Activated CD8-positive, alpha-beta memory T cell treated with anti-CD3 and anti-CD28 coated beads for 48 hours (primary cell): ENCODE data around the gene MUCL3.
"Not testable (repeated sequence)": the region's sequence is repeated elsewhere in the genome, so short reads cannot be mapped to it uniquely, and the experiment has no call there.

Experiments used
- DNase-seq, 3 experiments: peaks; one replicate each; pipeline ENCODE4 v3.0.0-alpha.2; 2020; ENCODE audit warnings: low read depth in 2 of 3, low spot score in 2 of 3

The MUCL3 gene

GRCh38 chr6:30939473-30939872, 1.3 kb upstream of the MUCL3 start:
- no peak for DNase-seq

- DNase-seq: no peak
Observed at GRCh38 chr6:30942338-30943060, 1.7 kb downstream of the MUCL3 start.

GRCh38 chr6:30944051-30944450, 3.3 kb downstream of the MUCL3 start:
- no peak for DNase-seq

GRCh38 chr6:30945281-30945680, 4.5 kb downstream of the MUCL3 start:
- no peak for DNase-seq

- DNase-seq: no peak
Observed at GRCh38 chr6:30947231-30947630, 6.5 kb downstream of the MUCL3 start.

GRCh38 chr6:30948811-30949210, 8.0 kb downstream of the MUCL3 start:
- DNase-seq: no peak

- no peak for DNase-seq
Observed at GRCh38 chr6:30951907-30952469, 11.2 kb downstream of the MUCL3 start.

- DNase-seq: no peak
Observed at GRCh38 chr6:30954631-30955366, 14.0 kb downstream of the MUCL3 start.

- DNase-seq: peak; percentile 58 to 71 (median 63)
Observed at GRCh38 chr6:30955367-30956042, 14.7 kb downstream of the MUCL3 start.

GRCh38 chr6:30957716-30958115, 16.9 kb downstream of the MUCL3 start:
- DNase-seq: no peak

- DNase-seq: no peak
Observed at GRCh38 chr6:30960907-30961673, 20.3 kb downstream of the MUCL3 start.

- no peak for DNase-seq
Observed at GRCh38 chr6:30962716-30963115, 21.9 kb downstream of the MUCL3 start.

GRCh38 chr6:30963641-30964040, 22.9 kb downstream of the MUCL3 start:
- no peak for DNase-seq

GRCh38 chr6:30964075-30964474, 23.3 kb downstream of the MUCL3 start:
- no peak for DNase-seq

- DNase-seq: no peak
Observed at GRCh38 chr6:30965140-30965601, 24.4 kb downstream of the MUCL3 start.

- DNase-seq: no peak
Observed at GRCh38 chr6:30966154-30966553, 25.4 kb downstream of the MUCL3 start.

- DNase-seq: not testable (repeated sequence)
Observed at GRCh38 chr6:30969171-30969570, 28.4 kb downstream of the MUCL3 start.

- no peak for DNase-seq
Observed at GRCh38 chr6:30970946-30971345, 30.2 kb downstream of the MUCL3 start.

GRCh38 chr6:30972816-30973215, 32.0 kb downstream of the MUCL3 start:
- no peak for DNase-seq

- no peak for DNase-seq
Observed at GRCh38 chr6:30974490-30975252, 33.9 kb downstream of the MUCL3 start.
